Measurements from ENCODE around the gene SLC5A9. TPM values are rescaled to one million over a fixed set of nuclear protein-coding genes. Genes with fewer than 3 reads are reported as not detected.

SLC5A9 gene
- 1 to 10 TPM in 7 of 12 donors, under 1 TPM in 3, not detected in 2; 0.63 to 4.0 (median 1.3) TPM for polyA plus RNA-seq (ENCODE audit: insufficient read length in 12 of 12)
- long read RNA-seq, donor 1, partial matches to known transcripts, result 8 of 9 reads
- long read RNA-seq, donor 1, other reads (novel, unspliced or antisense), result 0 of 9 reads
- long read RNA-seq, donor 2, result 0 reads
- long read RNA-seq, donor 3, result 0 reads
- long read RNA-seq, donor 4, result 0 reads
- long read RNA-seq, donor 5, result 0 reads
- long read RNA-seq, donor 6, result 0 reads
- long read RNA-seq, donor 7, result 0 reads
- long read RNA-seq, donor 8, result 0 reads
- long read RNA-seq, donor 9, result 0 reads
- long read RNA-seq, donor 10, result 0 reads
- long read RNA-seq, donor 11, result 0 reads

GRCh38 chr1:48222501-48223242 is at the start of gene SLC5A9:
SLC5A9 (plus strand) TSS chr1:48222716; CDS start chr1:48222737, 21 bp downstream.
- DNase-seq, result no peak

- DNase-seq, result no peak
Observed at GRCh38 chr1:48175116-48175515, 47.4 kb upstream of the SLC5A9 start.

GRCh38 chr1:48177257-48177656 is 45.3 kb upstream of the SLC5A9 start:
- no peak for DNase-seq

- no peak for DNase-seq
Observed at GRCh38 chr1:48181669-48182367, 40.7 kb upstream of the SLC5A9 start.

- DNase-seq, result no peak
Observed at GRCh38 chr1:48182439-48182838, 40.1 kb upstream of the SLC5A9 start.

- no peak for DNase-seq
Observed at GRCh38 chr1:48186306-48186839, 36.1 kb upstream of the SLC5A9 start.

GRCh38 chr1:48187969-48188563 is 34.5 kb upstream of the SLC5A9 start:
- DNase-seq, result no peak

GRCh38 chr1:48190881-48191280 is 31.6 kb upstream of the SLC5A9 start:
- no peak for DNase-seq

- DNase-seq, result no peak
Observed at GRCh38 chr1:48194801-48195200, 27.7 kb upstream of the SLC5A9 start.

GRCh38 chr1:48196237-48196636 is 26.3 kb upstream of the SLC5A9 start:
- DNase-seq, result no peak

- no peak for DNase-seq
Observed at GRCh38 chr1:48198970-48199369, 23.5 kb upstream of the SLC5A9 start.

- no peak for DNase-seq
Observed at GRCh38 chr1:48200166-48200900, 22.2 kb upstream of the SLC5A9 start.

- peak; percentile 72 for DNase-seq
Observed at GRCh38 chr1:48202030-48202752, 20.3 kb upstream of the SLC5A9 start.

- DNase-seq, result no peak
Observed at GRCh38 chr1:48203287-48203900, 19.1 kb upstream of the SLC5A9 start.

- DNase-seq, result no peak
Observed at GRCh38 chr1:48205522-48205921, 17.0 kb upstream of the SLC5A9 start.

GRCh38 chr1:48206371-48206770 is 16.1 kb upstream of the SLC5A9 start:
- DNase-seq, result no peak

GRCh38 chr1:48207131-48207530 is 15.4 kb upstream of the SLC5A9 start:
- no peak for DNase-seq

GRCh38 chr1:48207536-48208075 is 14.9 kb upstream of the SLC5A9 start:
- DNase-seq, result no peak

GRCh38 chr1:48208251-48208650 is 14.3 kb upstream of the SLC5A9 start:
- DNase-seq, result no peak

- DNase-seq, result no peak
Observed at GRCh38 chr1:48208652-48209051, 13.9 kb upstream of the SLC5A9 start.

Data from muscle of arm (tissue), 14 donors.